ENCODE results near the gene PREX1.

DNA sequence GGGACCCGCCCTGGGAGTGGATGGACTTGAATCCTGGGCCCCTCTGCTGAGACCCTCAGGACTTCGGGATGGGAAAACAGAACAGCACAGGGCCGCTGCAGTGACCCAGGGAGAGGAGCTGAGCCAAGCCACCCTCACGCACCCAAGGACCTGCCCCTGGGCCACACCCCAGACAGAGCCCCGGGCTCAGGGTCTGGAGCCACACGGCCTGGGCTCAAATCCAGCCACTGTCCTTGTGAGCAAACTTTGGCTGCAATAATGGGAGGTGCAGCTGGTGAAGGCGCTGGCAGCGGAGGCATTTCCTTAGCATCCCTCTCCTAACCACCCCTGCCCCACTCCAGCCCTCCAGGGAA lies 207.7 kb downstream of the PREX1 start:
- TF ChIP-seq BHLHE40 (IDR thresholded peaks at IDR 0.05; ENCODE audit: low read depth, low read length) (no peak), POLR2A (IDR thresholded peaks at IDR 0.05; ENCODE audit: low read depth, low read length) (no peak), FOS (IDR thresholded peaks at IDR 0.05; ENCODE audit: low read depth, low read length) (no peak), MXI1 (IDR thresholded peaks at IDR 0.05; ENCODE audit: borderline replicate concordance, low read depth, low read length) (no peak), RCOR1 (IDR thresholded peaks at IDR 0.05; ENCODE audit: insufficient replicate concordance, low read length) (no peak), SMC3 (IDR thresholded peaks at IDR 0.05; ENCODE audit: low read depth, low read length) (no peak), RAD21 (IDR thresholded peaks at IDR 0.05; ENCODE audit: low read length) (no peak)
- TF ChIP-seq, protein P1, sequence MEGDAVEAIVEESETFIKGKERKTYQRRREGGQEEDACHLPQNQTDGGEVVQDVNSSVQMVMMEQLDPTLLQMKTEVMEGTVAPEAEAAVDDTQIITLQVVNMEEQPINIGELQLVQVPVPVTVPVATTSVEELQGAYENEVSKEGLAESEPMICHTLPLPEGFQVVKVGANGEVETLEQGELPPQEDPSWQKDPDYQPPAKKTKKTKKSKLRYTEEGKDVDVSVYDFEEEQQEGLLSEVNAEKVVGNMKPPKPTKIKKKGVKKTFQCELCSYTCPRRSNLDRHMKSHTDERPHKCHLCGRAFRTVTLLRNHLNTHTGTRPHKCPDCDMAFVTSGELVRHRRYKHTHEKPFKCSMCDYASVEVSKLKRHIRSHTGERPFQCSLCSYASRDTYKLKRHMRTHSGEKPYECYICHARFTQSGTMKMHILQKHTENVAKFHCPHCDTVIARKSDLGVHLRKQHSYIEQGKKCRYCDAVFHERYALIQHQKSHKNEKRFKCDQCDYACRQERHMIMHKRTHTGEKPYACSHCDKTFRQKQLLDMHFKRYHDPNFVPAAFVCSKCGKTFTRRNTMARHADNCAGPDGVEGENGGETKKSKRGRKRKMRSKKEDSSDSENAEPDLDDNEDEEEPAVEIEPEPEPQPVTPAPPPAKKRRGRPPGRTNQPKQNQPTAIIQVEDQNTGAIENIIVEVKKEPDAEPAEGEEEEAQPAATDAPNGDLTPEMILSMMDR (conservative IDR thresholded peaks at IDR 0.05; ENCODE audit: low read depth, low read length), result no peak
